Stimulated activated CD8-positive, alpha-beta memory T cell treated with anti-CD3 and anti-CD28 coated beads, Interleukin-15, amount 100 ng/mL, for 48 hours (primary cell): ENCODE results near the gene OLIG3.

Source experiments
- DNase-seq, 2 donors: peaks; one replicate each; pipeline ENCODE4 v3.0.0-alpha.2; 2020; ENCODE audit warnings: low read depth in 2 of 2

OLIG3 gene

GRCh38 chr6:137496368-137496767 lies 2.2 kb upstream of the OLIG3 start:
- no peak for DNase-seq

- DNase-seq = no peak
Measured at GRCh38 chr6:137495703-137496336, 1.6 kb upstream of the OLIG3 start.

- DNase-seq = no peak
Measured at GRCh38 chr6:137494988-137495702, 951 bp upstream of the OLIG3 start.

- no peak for DNase-seq
Measured at GRCh38 chr6:137493218-137494038, 766 bp downstream of the OLIG3 start.

- DNase-seq = no peak
Measured at GRCh38 chr6:137492289-137493217, 1.6 kb downstream of the OLIG3 start.

GRCh38 chr6:137491478-137491877 lies 2.7 kb downstream of the OLIG3 start:
- DNase-seq = no peak

- DNase-seq = no peak
Measured at GRCh38 chr6:137490961-137491360, 3.2 kb downstream of the OLIG3 start.

GRCh38 chr6:137490006-137490905 lies 3.9 kb downstream of the OLIG3 start:
- DNase-seq = no peak

- DNase-seq = no peak
Measured at GRCh38 chr6:137489046-137490005, 4.9 kb downstream of the OLIG3 start.

GRCh38 chr6:137488150-137489045 lies 5.8 kb downstream of the OLIG3 start:
- DNase-seq = no peak

- DNase-seq = no peak
Measured at GRCh38 chr6:137487869-137488149, 6.4 kb downstream of the OLIG3 start.

GRCh38 chr6:137487181-137487868 lies 6.9 kb downstream of the OLIG3 start:
- DNase-seq = no peak

- DNase-seq = no peak
Measured at GRCh38 chr6:137486416-137486815, 7.8 kb downstream of the OLIG3 start.

- DNase-seq = no peak
Measured at GRCh38 chr6:137480431-137480830, 13.8 kb downstream of the OLIG3 start.

- no peak for DNase-seq
Measured at GRCh38 chr6:137475103-137475502, 19.1 kb downstream of the OLIG3 start.

GRCh38 chr6:137473598-137473997 lies 20.6 kb downstream of the OLIG3 start:
- DNase-seq = no peak

GRCh38 chr6:137472641-137473137 lies 21.5 kb downstream of the OLIG3 start:
- DNase-seq = no peak

GRCh38 chr6:137471986-137472385 lies 22.2 kb downstream of the OLIG3 start:
- DNase-seq = no peak
